ENCODE data around the gene MTRF1L.

DNA sequence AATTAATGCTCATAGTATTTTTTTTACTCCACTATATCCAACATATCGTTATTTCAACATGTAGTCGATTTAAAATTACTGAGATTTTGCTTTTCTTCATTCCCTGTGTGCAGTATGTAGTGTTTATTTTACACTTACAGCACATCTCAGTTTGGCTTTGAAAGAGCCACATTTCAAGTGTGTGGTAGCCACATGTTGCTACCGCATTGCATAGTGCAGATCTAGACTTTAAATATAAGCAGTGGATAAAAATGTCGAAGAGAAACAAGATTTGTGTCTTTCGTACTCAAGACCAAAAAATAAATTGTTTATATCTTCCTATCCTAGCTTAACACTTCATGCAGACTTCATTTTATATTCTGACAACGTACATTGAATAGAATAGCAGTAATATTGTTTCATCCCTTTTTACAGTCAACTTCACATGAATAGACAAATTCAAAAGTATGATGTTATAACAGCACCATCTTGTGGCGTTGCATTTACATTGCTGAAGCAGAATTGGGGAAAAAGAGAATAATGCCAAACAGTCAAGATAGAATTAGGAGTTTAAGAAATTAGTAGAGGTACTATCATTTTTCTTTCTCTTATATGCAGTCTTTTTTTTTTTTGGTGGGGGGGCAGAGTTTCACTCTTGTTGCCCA lies 49.5 kb downstream of the MTRF1L start:
- TF ChIP-seq CTCF (IDR thresholded peaks at IDR 0.05; ENCODE audit: insufficient read depth, low read length) = peak; percentile 38
- TF ChIP-seq, protein P1, sequence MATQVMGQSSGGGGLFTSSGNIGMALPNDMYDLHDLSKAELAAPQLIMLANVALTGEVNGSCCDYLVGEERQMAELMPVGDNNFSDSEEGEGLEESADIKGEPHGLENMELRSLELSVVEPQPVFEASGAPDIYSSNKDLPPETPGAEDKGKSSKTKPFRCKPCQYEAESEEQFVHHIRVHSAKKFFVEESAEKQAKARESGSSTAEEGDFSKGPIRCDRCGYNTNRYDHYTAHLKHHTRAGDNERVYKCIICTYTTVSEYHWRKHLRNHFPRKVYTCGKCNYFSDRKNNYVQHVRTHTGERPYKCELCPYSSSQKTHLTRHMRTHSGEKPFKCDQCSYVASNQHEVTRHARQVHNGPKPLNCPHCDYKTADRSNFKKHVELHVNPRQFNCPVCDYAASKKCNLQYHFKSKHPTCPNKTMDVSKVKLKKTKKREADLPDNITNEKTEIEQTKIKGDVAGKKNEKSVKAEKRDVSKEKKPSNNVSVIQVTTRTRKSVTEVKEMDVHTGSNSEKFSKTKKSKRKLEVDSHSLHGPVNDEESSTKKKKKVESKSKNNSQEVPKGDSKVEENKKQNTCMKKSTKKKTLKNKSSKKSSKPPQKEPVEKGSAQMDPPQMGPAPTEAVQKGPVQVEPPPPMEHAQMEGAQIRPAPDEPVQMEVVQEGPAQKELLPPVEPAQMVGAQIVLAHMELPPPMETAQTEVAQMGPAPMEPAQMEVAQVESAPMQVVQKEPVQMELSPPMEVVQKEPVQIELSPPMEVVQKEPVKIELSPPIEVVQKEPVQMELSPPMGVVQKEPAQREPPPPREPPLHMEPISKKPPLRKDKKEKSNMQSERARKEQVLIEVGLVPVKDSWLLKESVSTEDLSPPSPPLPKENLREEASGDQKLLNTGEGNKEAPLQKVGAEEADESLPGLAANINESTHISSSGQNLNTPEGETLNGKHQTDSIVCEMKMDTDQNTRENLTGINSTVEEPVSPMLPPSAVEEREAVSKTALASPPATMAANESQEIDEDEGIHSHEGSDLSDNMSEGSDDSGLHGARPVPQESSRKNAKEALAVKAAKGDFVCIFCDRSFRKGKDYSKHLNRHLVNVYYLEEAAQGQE (IDR thresholded peaks at IDR 0.05; ENCODE audit: insufficient replicate concordance, low read depth) = no peak
